Measurements from ENCODE around the gene HNRNPUL2. TPM values are rescaled to one million over a fixed set of nuclear protein-coding genes. Genes with fewer than 3 reads are reported as not detected.

Gene HNRNPUL2
- 10 to 100 TPM in 8 of 9 donors, 1 to 10 TPM in 1; 9.6 to 34.5 (median 17.6) TPM for total RNA-seq
- polyA plus RNA-seq: 10 to 100 TPM; 23.8 to 40.2 (median 38.1) TPM
- long read RNA-seq, donor 1: 0 reads
- long read RNA-seq, donor 2, full-length matches to known transcripts: 3 of 3 reads
- long read RNA-seq, donor 2, partial matches to known transcripts: 0 of 3 reads
- long read RNA-seq, donor 2, other reads (novel, unspliced or antisense): 0 of 3 reads
- long read RNA-seq, donor 3, full-length matches to known transcripts: 2 of 2 reads
- long read RNA-seq, donor 3, partial matches to known transcripts: 0 of 2 reads
- long read RNA-seq, donor 3, other reads (novel, unspliced or antisense): 0 of 2 reads
- long read RNA-seq, donor 4, partial matches to known transcripts: 0 of 2 reads
- long read RNA-seq, donor 4, other reads (novel, unspliced or antisense): 2 of 2 reads
- long read RNA-seq, donor 5, full-length matches to known transcripts: 1 of 5 reads
- long read RNA-seq, donor 5, partial matches to known transcripts: 0 of 5 reads
- long read RNA-seq, donor 5, other reads (novel, unspliced or antisense): 4 of 5 reads
- long read RNA-seq, donor 6, partial matches to known transcripts: 0 of 1 reads
- long read RNA-seq, donor 6, other reads (novel, unspliced or antisense): 1 of 1 reads
- long read RNA-seq, donor 7, full-length matches to known transcripts: 1 of 1 reads
- long read RNA-seq, donor 7, partial matches to known transcripts: 0 of 1 reads
- long read RNA-seq, donor 7, other reads (novel, unspliced or antisense): 0 of 1 reads
- long read RNA-seq, donor 8, full-length matches to known transcripts: 7 of 7 reads
- long read RNA-seq, donor 8, partial matches to known transcripts: 0 of 7 reads
- long read RNA-seq, donor 8, other reads (novel, unspliced or antisense): 0 of 7 reads
- long read RNA-seq, donor 9, partial matches to known transcripts: 20 of 20 reads
- long read RNA-seq, donor 9, other reads (novel, unspliced or antisense): 0 of 20 reads
- long read RNA-seq, donor 10, full-length matches to known transcripts: 4 of 4 reads
- long read RNA-seq, donor 10, partial matches to known transcripts: 0 of 4 reads
- long read RNA-seq, donor 10, other reads (novel, unspliced or antisense): 0 of 4 reads

- no peaks in the 10 kb centered on the region for H3K9me3 ChIP-seq (replicated peaks in 1 of 3)
- peak within 1 kb of the TSS; percentile 95 to 100 (median 96) for H3K27ac ChIP-seq
- H3K36me3 ChIP-seq (replicated peaks in 1 of 2): peaks cover 0 to 26% of the 10 kb centered on the region in 2 donors
- peak; percentile 97 to 99 (median 98) for DNase-seq
- H3K27me3 ChIP-seq: no peaks in the 10 kb centered on the region
- peaks cover 22 to 47% of the 10 kb centered on the region in 2 donors for H3K4me1 ChIP-seq (replicated peaks in 1 of 2)
- H3K4me3 ChIP-seq: peak within 1 kb of the TSS; percentile 35 to 79 (median 60)
- 0 to 1% (median 0%) methylated on average over 15 to 72 of the region's 72 CpGs for WGBS, 4 donors
- peak; percentile 83 to 95 for TF ChIP-seq POLR2A (IDR thresholded peaks at IDR 0.05)
- TF ChIP-seq CTCF (IDR thresholded peaks at IDR 0.05): peak in 1 of 6 experiments; percentile 3
- intact Hi-C loops (cut with DNase I): no loop called here
Measured at GRCh38 chr11:62727165-62727871, at the start of gene HNRNPUL2. HNRNPUL2 (minus strand) TSS chr11:62727457; CDS start chr11:62727156, 301 bp downstream.

GRCh38 chr11:62775646-62776045, 48.4 kb upstream of the HNRNPUL2 start:
- Histone ChIP-seq H3K9me3 (replicated peaks in 1 of 3) (no peaks in the 10 kb centered on the region), H3K4me1 (replicated peaks in 1 of 2) (peaks cover 8 to 12% of the 10 kb centered on the region in 2 donors), H3K36me3 (replicated peaks in 1 of 2) (peaks cover 0 to 40% of the 10 kb centered on the region in 2 donors), H3K27ac (no peak overlapping the region), H3K27me3 (no peaks in the 10 kb centered on the region), H3K4me3 (no peak overlapping the region)
- intact Hi-C loops (cut with DNase I): no loop called here
- no peak for TF ChIP-seq POLR2A (IDR thresholded peaks at IDR 0.05)
- no peak for TF ChIP-seq CTCF (IDR thresholded peaks at IDR 0.05)
- no peak for DNase-seq
- WGBS, 4 donors: 85 to 96% (median 94%) methylated on average over 17 of the region's 17 CpGs

GRCh38 chr11:62774407-62774806, 47.1 kb upstream of the HNRNPUL2 start:
- no peak for DNase-seq
- intact Hi-C loops (cut with DNase I): no loop called here
- peaks cover 0 to 33% of the 10 kb centered on the region in 2 donors for H3K36me3 ChIP-seq (replicated peaks in 1 of 2)
- no peaks in the 10 kb centered on the region for H3K9me3 ChIP-seq (replicated peaks in 1 of 3)
- H3K4me3 ChIP-seq: no peak overlapping the region
- 73 to 85% (median 81%) methylated on average over 3 to 6 of the region's 6 CpGs for WGBS, 4 donors
- peaks cover 13 to 25% of the 10 kb centered on the region in 2 donors for H3K4me1 ChIP-seq (replicated peaks in 1 of 2)
- no peaks in the 10 kb centered on the region for H3K27me3 ChIP-seq
- H3K27ac ChIP-seq: no peak overlapping the region
- TF ChIP-seq POLR2A (IDR thresholded peaks at IDR 0.05): no peak
- TF ChIP-seq CTCF (IDR thresholded peaks at IDR 0.05): no peak

Measured in adrenal gland (tissue), 19 donors.